Measurements from ENCODE around the gene TMEM131L. TPM values are rescaled to one million over a fixed set of nuclear protein-coding genes. Genes with fewer than 3 reads are reported as not detected.

The TMEM131L gene
- total RNA-seq, 1 donor from 2014 or later: 60.2 TPM

DNA sequence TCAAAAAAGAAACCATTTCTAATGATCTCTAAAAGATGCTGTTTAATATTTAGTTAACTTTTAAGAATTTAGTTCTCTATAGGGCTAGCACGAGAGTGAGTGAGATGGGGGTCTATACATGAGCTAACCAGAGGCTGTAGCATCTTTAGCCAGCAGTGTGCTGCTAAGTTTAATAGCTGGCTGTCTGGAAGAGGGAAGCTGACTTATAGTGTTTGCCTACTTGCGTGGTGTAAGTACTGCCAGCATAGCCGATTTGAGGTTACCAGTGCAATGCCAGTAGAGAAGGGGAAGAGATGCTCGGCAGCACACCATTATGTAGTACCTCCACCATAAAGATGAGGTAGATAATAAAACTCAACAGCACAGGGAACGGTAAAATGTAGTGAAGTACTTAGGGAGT, 47.1 kb upstream of the TMEM131L start:
- H3K27ac Mint-ChIP-seq (ENCODE audit: unreplicated experiment): no peak overlapping the region
- H3K9me3 Mint-ChIP-seq (ENCODE audit: unreplicated experiment): no peaks in the 10 kb centered on the region
- DNase-seq: no peak
- TF ChIP-seq, protein P1, sequence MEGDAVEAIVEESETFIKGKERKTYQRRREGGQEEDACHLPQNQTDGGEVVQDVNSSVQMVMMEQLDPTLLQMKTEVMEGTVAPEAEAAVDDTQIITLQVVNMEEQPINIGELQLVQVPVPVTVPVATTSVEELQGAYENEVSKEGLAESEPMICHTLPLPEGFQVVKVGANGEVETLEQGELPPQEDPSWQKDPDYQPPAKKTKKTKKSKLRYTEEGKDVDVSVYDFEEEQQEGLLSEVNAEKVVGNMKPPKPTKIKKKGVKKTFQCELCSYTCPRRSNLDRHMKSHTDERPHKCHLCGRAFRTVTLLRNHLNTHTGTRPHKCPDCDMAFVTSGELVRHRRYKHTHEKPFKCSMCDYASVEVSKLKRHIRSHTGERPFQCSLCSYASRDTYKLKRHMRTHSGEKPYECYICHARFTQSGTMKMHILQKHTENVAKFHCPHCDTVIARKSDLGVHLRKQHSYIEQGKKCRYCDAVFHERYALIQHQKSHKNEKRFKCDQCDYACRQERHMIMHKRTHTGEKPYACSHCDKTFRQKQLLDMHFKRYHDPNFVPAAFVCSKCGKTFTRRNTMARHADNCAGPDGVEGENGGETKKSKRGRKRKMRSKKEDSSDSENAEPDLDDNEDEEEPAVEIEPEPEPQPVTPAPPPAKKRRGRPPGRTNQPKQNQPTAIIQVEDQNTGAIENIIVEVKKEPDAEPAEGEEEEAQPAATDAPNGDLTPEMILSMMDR (IDR thresholded peaks at IDR 0.05; ENCODE audit: partially characterized antibody, unreplicated experiment): no peak
- H3K4me3 Mint-ChIP-seq (ENCODE audit: unreplicated experiment): no peak overlapping the region
- no peaks in the 10 kb centered on the region for H3K36me3 Mint-ChIP-seq (ENCODE audit: unreplicated experiment)
- H3K27me3 Mint-ChIP-seq (ENCODE audit: unreplicated experiment): no peaks in the 10 kb centered on the region
- H3K4me1 Mint-ChIP-seq (ENCODE audit: low read depth, unreplicated experiment): peaks cover 3% of the 10 kb centered on the region

GRCh38 chr4:153419673-153420278, 46.4 kb upstream of the TMEM131L start:
- DNase-seq: no peak
- Mint-ChIP-seq H3K27me3 (ENCODE audit: unreplicated experiment) (no peaks in the 10 kb centered on the region), H3K36me3 (ENCODE audit: unreplicated experiment) (no peaks in the 10 kb centered on the region), H3K27ac (ENCODE audit: unreplicated experiment) (no peak overlapping the region), H3K9me3 (ENCODE audit: unreplicated experiment) (no peaks in the 10 kb centered on the region), H3K4me3 (ENCODE audit: unreplicated experiment) (no peak overlapping the region), H3K4me1 (ENCODE audit: low read depth, unreplicated experiment) (peaks cover 3% of the 10 kb centered on the region)
- TF ChIP-seq, protein P1 (IDR thresholded peaks at IDR 0.05; ENCODE audit: partially characterized antibody, unreplicated experiment): no peak

DNA sequence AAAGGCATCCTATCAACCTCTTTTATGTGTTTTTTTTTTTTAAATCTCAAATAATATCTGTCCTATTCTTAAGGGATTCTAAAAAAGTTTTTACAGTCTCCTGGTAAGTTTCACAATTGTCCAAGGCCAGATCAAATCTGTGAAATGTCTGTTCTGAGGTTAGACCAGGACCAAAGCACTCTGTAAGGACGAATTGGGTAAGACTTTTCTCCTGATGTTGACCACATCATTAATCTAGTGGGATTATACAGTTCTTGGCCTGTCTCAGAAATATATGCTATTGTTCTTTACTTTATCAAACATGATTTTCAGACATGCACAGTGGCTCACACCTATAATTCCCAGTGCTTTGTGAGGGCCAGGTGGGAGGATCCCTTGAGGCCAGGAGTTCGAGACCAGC, 45.8 kb upstream of the TMEM131L start:
- TF ChIP-seq, protein P1 (IDR thresholded peaks at IDR 0.05; ENCODE audit: partially characterized antibody, unreplicated experiment): no peak
- Mint-ChIP-seq H3K9me3 (ENCODE audit: unreplicated experiment) (no peaks in the 10 kb centered on the region), H3K36me3 (ENCODE audit: unreplicated experiment) (no peaks in the 10 kb centered on the region), H3K27ac (ENCODE audit: unreplicated experiment) (no peak overlapping the region), H3K4me1 (ENCODE audit: low read depth, unreplicated experiment) (peaks cover 3% of the 10 kb centered on the region), H3K27me3 (ENCODE audit: unreplicated experiment) (no peaks in the 10 kb centered on the region), H3K4me3 (ENCODE audit: unreplicated experiment) (no peak overlapping the region)
- DNase-seq: no peak

DNA sequence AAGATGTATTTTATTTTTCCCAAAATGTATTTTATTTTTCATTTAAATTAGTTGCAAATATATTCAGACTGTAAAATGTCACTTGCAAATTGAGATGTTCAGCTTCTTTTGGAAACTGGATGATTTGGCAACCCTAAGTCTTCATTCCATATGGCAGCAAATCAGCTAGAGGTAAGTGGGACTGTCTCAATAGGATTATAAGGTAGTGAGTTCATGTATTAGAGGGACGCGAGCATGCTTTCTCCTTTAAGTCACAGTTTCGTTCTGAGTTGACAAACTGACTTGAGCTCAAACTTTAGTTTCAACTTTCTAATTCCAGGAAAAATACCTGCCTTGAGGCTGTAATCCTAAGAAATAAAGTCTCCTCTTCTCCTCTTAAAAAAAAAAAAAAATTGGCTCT, 44.2 kb upstream of the TMEM131L start:
- Mint-ChIP-seq H3K27ac (ENCODE audit: unreplicated experiment) (no peak overlapping the region), H3K36me3 (ENCODE audit: unreplicated experiment) (no peaks in the 10 kb centered on the region), H3K4me1 (ENCODE audit: low read depth, unreplicated experiment) (peaks cover 3% of the 10 kb centered on the region), H3K9me3 (ENCODE audit: unreplicated experiment) (no peaks in the 10 kb centered on the region), H3K27me3 (ENCODE audit: unreplicated experiment) (no peaks in the 10 kb centered on the region), H3K4me3 (ENCODE audit: unreplicated experiment) (no peak overlapping the region)
- TF ChIP-seq, protein P1 (IDR thresholded peaks at IDR 0.05; ENCODE audit: partially characterized antibody, unreplicated experiment): no peak
- DNase-seq: no peak

- H3K27ac Mint-ChIP-seq (ENCODE audit: unreplicated experiment): no peak overlapping the region
- TF ChIP-seq, protein P1 (IDR thresholded peaks at IDR 0.05; ENCODE audit: partially characterized antibody, unreplicated experiment): no peak
- H3K9me3 Mint-ChIP-seq (ENCODE audit: unreplicated experiment): no peaks in the 10 kb centered on the region
- H3K4me1 Mint-ChIP-seq (ENCODE audit: low read depth, unreplicated experiment): peaks cover 3% of the 10 kb centered on the region
- H3K4me3 Mint-ChIP-seq (ENCODE audit: unreplicated experiment): no peak overlapping the region
- H3K36me3 Mint-ChIP-seq (ENCODE audit: unreplicated experiment): no peaks in the 10 kb centered on the region
- H3K27me3 Mint-ChIP-seq (ENCODE audit: unreplicated experiment): no peaks in the 10 kb centered on the region
- DNase-seq: no peak
Observed at GRCh38 chr4:153426207-153426885, 39.8 kb upstream of the TMEM131L start.
